ENCODE results near the gene PPP1R11. TPM values are rescaled to one million over a fixed set of nuclear protein-coding genes. Genes with fewer than 3 reads are reported as not detected.

The PPP1R11 gene, protein sequence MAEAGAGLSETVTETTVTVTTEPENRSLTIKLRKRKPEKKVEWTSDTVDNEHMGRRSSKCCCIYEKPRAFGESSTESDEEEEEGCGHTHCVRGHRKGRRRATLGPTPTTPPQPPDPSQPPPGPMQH
- polyA plus RNA-seq, result 51.5 to 58.0 TPM (median 54.9 TPM) in 3 replicates
- 16.2 TPM for polyA plus RNA-seq (2011; ENCODE audit: low read depth)
- polyA plus RNA-seq (2011; cell fraction: cytosol; rRNA removed), result 49.3 and 77.1 TPM in 2 replicates
- 30.4 and 30.8 TPM in 2 replicates for polyA plus RNA-seq (2011; cell fraction: nucleus; rRNA removed)
- polyA plus RNA-seq (2012; ENCODE audit: low replicate concordance), result 36.9 and 42.5 TPM in 2 replicates
- 30.0 to 39.5 TPM (median 37.5 TPM) in 3 replicates for polyA minus RNA-seq
- 26.7 TPM for polyA minus RNA-seq (2011; cell fraction: cytosol; rRNA and poly(A)+ RNA removed)
- 4.2 and 9.7 TPM in 2 replicates for polyA minus RNA-seq (2011; cell fraction: nucleus; rRNA and poly(A)+ RNA removed)

DNA sequence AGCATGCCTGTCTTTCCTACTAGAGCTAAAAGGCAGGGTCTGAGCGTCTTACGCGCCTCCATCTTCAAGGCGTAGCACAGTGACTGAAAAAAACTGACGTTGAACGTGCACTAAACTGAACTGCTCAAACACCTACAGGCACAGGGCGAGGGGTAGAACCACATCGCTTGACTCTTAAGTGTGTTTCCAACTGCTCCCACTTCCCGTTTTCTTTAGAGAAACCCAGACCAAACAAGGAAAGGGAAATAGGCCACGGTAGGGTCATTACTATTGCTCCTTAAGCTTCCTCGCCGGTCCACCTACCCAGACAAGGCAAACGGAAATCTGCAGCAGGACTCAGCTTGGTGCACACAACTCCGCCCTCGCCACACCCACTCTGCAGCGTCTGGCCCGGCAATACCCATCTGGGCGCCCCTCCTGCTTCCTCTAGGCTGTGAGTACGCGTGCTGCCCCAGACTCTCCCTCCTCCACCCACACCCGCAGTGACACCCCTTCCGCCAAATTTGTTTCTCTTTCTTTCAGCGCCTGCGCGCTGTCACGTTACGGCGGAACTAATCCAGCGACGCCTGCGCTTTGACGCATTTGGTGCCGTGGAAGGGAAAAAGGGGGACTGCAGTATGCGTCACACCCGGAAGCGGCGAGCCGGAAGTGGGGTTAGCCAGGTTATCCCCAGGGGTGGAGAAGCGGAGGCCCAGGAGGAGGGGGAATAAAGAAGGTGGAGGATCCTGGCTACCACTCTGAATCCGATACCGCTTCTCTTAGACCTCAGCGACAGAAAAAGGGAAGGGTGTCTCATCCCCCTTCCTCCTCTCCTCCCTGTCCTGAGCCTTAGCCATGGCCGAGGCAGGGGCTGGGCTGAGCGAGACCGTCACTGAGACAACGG is at the start of gene PPP1R11:
Gene PPP1R11 (plus strand): TSS at position 622 of the 883 bp plus-strand sequence. CDS start 213 bp downstream, at position 835.
- Histone ChIP-seq H2AFZ (ENCODE audit: control insufficient read depth, low read length) (peak within 1 kb of the TSS; percentile 99), H3K9me3 (ENCODE audit: control insufficient read depth, low read depth, low read length) (no peaks in the 10 kb centered on the region), H3K9me1 (ENCODE audit: control insufficient read depth, extremely low read depth, insufficient read depth, low read length) (no peaks in the 10 kb centered on the region), H3K4me3 (ENCODE audit: control insufficient read depth in 2 of 3, extremely low read depth in 1 of 3, insufficient read depth in 2 of 3, low read depth in 1 of 3, low read length in 3 of 3) (peak within 1 kb of the TSS; percentile 84 to 98 (median 97)), H3K36me3 (ENCODE audit: control insufficient read depth in 2 of 2, extremely low read depth in 1 of 2, insufficient read depth in 2 of 2, low read length in 2 of 2) (peaks cover 6 to 9% of the 10 kb centered on the region in 2 experiments), H3K79me2 (ENCODE audit: control insufficient read depth, insufficient read depth, low read length) (peaks cover 29% of the 10 kb centered on the region), H3K4me2 (ENCODE audit: control insufficient read depth, extremely low read depth, insufficient read depth, low read depth, low read length) (peak within 1 kb of the TSS; percentile 100), H3K27me3 (ENCODE audit: control insufficient read depth, extremely low read depth, insufficient read depth, low read length) (no peaks in the 10 kb centered on the region), H3K9ac (ENCODE audit: control insufficient read depth, extremely low read depth, insufficient read depth, low read length) (peak within 1 kb of the TSS; percentile 93), H3K27ac (ENCODE audit: control insufficient read depth, insufficient read depth, low read length) (peak within 1 kb of the TSS; percentile 95), H3K4me1 (ENCODE audit: control insufficient read depth, extremely low read depth, insufficient read depth, low read length) (peaks cover 21% of the 10 kb centered on the region), H4K20me1 (ENCODE audit: control insufficient read depth, extremely low read depth, insufficient read depth, low read length) (no peaks in the 10 kb centered on the region)
- FAIRE-seq (peak; percentile 88), DNase-seq (ENCODE audit: low read depth, low spot score) (peak; percentile 94)
- TF ChIP-seq, protein P1, sequence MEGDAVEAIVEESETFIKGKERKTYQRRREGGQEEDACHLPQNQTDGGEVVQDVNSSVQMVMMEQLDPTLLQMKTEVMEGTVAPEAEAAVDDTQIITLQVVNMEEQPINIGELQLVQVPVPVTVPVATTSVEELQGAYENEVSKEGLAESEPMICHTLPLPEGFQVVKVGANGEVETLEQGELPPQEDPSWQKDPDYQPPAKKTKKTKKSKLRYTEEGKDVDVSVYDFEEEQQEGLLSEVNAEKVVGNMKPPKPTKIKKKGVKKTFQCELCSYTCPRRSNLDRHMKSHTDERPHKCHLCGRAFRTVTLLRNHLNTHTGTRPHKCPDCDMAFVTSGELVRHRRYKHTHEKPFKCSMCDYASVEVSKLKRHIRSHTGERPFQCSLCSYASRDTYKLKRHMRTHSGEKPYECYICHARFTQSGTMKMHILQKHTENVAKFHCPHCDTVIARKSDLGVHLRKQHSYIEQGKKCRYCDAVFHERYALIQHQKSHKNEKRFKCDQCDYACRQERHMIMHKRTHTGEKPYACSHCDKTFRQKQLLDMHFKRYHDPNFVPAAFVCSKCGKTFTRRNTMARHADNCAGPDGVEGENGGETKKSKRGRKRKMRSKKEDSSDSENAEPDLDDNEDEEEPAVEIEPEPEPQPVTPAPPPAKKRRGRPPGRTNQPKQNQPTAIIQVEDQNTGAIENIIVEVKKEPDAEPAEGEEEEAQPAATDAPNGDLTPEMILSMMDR (optimal IDR thresholded peaks at IDR 0.05 in 1 of 3, IDR thresholded peaks at IDR 0.05 in 1 of 3, conservative IDR thresholded peaks at IDR 0.05 in 1 of 3; ENCODE audit: extremely low read depth in 1 of 3, insufficient read depth in 2 of 3, low read length in 3 of 3), result no peak
- TF ChIP-seq EZH2 (IDR thresholded peaks at IDR 0.05; ENCODE audit: low read length), result no peak
- dilution Hi-C loops (cut with MboI; ENCODE audit: extremely low pct_ligation_motif_present, low sequenced_read_pairs), result no loop called here

DNA sequence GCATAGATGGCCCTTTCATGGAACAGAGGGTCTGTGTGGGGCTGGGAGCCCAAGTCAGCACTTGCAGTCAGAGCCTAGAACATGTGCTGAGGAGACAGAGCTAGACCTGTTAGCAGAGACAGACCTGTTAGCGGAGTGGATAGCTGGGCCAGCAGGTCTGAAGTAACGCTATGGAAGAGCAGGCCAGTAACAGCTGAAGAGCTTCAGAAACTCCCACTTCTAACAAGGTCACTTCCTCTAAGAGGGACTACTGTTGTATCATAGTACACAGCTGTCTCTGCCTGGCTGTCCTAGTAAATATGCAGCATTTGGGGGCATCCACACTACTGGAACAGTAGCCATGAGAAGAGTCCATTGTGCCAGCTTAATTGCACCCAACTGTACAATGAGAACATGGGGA is 47.2 kb upstream of the PPP1R11 start:
- H3K9ac ChIP-seq (ENCODE audit: control insufficient read depth, extremely low read depth, insufficient read depth, low read length), result no peak overlapping the region
- no peak for FAIRE-seq

More for the DNA sequence above, 47.2 kb upstream of the PPP1R11 start:
- Histone ChIP-seq H3K79me2 (ENCODE audit: control insufficient read depth, insufficient read depth, low read length) (no peaks in the 10 kb centered on the region), H3K9me1 (ENCODE audit: control insufficient read depth, extremely low read depth, insufficient read depth, low read length) (no peaks in the 10 kb centered on the region), H2AFZ (ENCODE audit: control insufficient read depth, low read length) (no peak overlapping the region), H3K36me3 (ENCODE audit: control insufficient read depth in 2 of 2, extremely low read depth in 1 of 2, insufficient read depth in 2 of 2, low read length in 2 of 2) (no peaks in the 10 kb centered on the region), H3K9me3 (ENCODE audit: control insufficient read depth, low read depth, low read length) (no peaks in the 10 kb centered on the region), H3K27ac (ENCODE audit: control insufficient read depth, insufficient read depth, low read length) (no peak overlapping the region), H3K4me3 (ENCODE audit: control insufficient read depth in 2 of 3, extremely low read depth in 1 of 3, insufficient read depth in 2 of 3, low read depth in 1 of 3, low read length in 3 of 3) (no peak overlapping the region), H3K4me2 (ENCODE audit: control insufficient read depth, extremely low read depth, insufficient read depth, low read depth, low read length) (no peak overlapping the region), H3K27me3 (ENCODE audit: control insufficient read depth, extremely low read depth, insufficient read depth, low read length) (no peaks in the 10 kb centered on the region), H4K20me1 (ENCODE audit: control insufficient read depth, extremely low read depth, insufficient read depth, low read length) (no peaks in the 10 kb centered on the region), H3K4me1 (ENCODE audit: control insufficient read depth, extremely low read depth, insufficient read depth, low read length) (no peaks in the 10 kb centered on the region)
- TF ChIP-seq, protein P1 (optimal IDR thresholded peaks at IDR 0.05 in 1 of 3, IDR thresholded peaks at IDR 0.05 in 1 of 3, conservative IDR thresholded peaks at IDR 0.05 in 1 of 3; ENCODE audit: extremely low read depth in 1 of 3, insufficient read depth in 2 of 3, low read length in 3 of 3), result no peak
- TF ChIP-seq EZH2 (IDR thresholded peaks at IDR 0.05; ENCODE audit: low read length), result no peak
- DNase-seq (ENCODE audit: low read depth, low spot score), result no peak
- dilution Hi-C loops (cut with MboI; ENCODE audit: extremely low pct_ligation_motif_present, low sequenced_read_pairs), result loop anchor here (10.0 kb wide), 1 partner anchor 175 kb away; no protein-coding TSS in a partner anchor
